ENCODE measurements around the gene VPS13D.

The VPS13D gene, protein sequence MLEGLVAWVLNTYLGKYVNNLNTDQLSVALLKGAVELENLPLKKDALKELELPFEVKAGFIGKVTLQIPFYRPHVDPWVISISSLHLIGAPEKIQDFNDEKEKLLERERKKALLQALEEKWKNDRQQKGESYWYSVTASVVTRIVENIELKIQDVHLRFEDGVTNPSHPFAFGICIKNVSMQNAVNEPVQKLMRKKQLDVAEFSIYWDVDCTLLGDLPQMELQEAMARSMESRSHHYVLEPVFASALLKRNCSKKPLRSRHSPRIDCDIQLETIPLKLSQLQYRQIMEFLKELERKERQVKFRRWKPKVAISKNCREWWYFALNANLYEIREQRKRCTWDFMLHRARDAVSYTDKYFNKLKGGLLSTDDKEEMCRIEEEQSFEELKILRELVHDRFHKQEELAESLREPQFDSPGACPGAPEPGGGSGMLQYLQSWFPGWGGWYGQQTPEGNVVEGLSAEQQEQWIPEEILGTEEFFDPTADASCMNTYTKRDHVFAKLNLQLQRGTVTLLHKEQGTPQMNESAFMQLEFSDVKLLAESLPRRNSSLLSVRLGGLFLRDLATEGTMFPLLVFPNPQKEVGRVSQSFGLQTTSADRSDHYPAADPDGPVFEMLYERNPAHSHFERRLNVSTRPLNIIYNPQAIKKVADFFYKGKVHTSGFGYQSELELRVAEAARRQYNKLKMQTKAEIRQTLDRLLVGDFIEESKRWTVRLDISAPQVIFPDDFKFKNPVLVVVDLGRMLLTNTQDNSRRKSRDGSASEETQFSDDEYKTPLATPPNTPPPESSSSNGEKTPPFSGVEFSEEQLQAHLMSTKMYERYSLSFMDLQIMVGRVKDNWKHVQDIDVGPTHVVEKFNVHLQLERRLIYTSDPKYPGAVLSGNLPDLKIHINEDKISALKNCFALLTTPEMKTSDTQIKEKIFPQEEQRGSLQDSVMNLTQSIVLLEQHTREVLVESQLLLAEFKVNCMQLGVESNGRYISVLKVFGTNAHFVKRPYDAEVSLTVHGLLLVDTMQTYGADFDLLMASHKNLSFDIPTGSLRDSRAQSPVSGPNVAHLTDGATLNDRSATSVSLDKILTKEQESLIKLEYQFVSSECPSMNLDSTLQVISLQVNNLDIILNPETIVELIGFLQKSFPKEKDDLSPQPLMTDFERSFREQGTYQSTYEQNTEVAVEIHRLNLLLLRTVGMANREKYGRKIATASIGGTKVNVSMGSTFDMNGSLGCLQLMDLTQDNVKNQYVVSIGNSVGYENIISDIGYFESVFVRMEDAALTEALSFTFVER (N-terminal part only)

DNA sequence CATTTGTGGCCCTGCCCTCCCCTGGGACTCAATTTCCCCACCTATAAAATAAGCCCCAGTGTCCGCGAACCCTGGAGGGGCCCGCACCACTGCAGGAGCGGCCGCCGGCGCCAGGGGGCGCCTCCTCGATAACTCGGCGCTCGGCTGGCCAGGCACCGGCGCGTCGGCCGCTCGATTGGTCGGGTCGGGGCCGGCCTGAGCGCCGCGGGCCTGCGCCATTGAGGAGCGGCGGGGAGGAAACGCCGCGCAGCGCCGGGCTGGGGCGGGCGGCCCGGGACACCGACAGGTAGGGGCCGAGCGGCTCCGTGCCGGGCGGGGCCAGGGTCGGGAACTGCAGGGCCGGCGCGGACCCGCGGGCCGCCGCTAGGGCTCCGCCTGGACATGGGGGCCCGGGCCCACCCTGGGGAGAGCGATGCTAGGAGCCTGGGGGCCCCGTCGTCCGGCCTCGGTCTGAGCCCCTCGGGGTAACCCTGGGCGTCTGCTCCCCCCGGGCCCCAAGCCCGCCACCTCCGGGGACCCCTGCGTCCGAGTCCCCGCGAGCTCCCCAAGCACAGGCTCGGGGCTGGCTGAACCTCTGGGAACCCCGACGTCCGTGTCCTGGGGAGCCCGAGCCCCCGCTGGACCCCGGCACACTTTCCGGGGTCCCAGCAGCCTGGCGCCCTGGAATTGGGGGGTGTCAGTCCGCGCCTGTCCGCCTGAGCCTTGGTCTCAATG, at the start of gene VPS13D:
Gene VPS13D, plus strand, starts transcription at position 196 of the 714 bp plus-strand sequence. CDS start 4,237 bp downstream, outside the sequence.
- peak within 1 kb of the TSS; percentile 80 for H3K4me2 ChIP-seq (ENCODE audit: low read depth, low read length)
- no peaks in the 10 kb centered on the region for H3F3A ChIP-seq (ENCODE audit: insufficient read depth, low read length)
- H3K9me2 ChIP-seq (replicated peaks; ENCODE audit: insufficient read depth, low read length): no peaks in the 10 kb centered on the region
- no peaks in the 10 kb centered on the region for H3K9me3 ChIP-seq (replicated peaks; ENCODE audit: insufficient read depth, low read length)
- H2AFZ ChIP-seq (ENCODE audit: low read length): peak within 1 kb of the TSS; percentile 80
- 0 out of 2 replicates have a peak, but pooled peaks cover 12% of the 10 kb centered on the region for H3K27me3 ChIP-seq (replicated peaks; ENCODE audit: insufficient read depth, low read length)
- peak; percentile 83 for DNase-seq
- TF ChIP-seq EZH2phosphoT487 (IDR thresholded peaks at IDR 0.05; ENCODE audit: low read length) (no peak), EZH2 (optimal IDR thresholded peaks at IDR 0.05; ENCODE audit: low read depth, low read length) (no peak)
- TF ChIP-seq, protein P1, sequence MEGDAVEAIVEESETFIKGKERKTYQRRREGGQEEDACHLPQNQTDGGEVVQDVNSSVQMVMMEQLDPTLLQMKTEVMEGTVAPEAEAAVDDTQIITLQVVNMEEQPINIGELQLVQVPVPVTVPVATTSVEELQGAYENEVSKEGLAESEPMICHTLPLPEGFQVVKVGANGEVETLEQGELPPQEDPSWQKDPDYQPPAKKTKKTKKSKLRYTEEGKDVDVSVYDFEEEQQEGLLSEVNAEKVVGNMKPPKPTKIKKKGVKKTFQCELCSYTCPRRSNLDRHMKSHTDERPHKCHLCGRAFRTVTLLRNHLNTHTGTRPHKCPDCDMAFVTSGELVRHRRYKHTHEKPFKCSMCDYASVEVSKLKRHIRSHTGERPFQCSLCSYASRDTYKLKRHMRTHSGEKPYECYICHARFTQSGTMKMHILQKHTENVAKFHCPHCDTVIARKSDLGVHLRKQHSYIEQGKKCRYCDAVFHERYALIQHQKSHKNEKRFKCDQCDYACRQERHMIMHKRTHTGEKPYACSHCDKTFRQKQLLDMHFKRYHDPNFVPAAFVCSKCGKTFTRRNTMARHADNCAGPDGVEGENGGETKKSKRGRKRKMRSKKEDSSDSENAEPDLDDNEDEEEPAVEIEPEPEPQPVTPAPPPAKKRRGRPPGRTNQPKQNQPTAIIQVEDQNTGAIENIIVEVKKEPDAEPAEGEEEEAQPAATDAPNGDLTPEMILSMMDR (IDR thresholded peaks at IDR 0.05; ENCODE audit: low read length): peak; percentile 84
- H3K27ac ChIP-seq (ENCODE audit: low read length): no peak within 1 kb of the TSS
- H3K36me3 ChIP-seq (replicated peaks; ENCODE audit: insufficient read depth, low read length): no peaks in the 10 kb centered on the region
- H3K4me3 ChIP-seq (ENCODE audit: low read length): peak within 1 kb of the TSS; percentile 94
- H3K4me1 ChIP-seq (ENCODE audit: low read length): peaks cover 5% of the 10 kb centered on the region
- peak within 1 kb of the TSS; percentile 80 for H3K9ac ChIP-seq (ENCODE audit: low read length)
- H3K79me2 ChIP-seq (ENCODE audit: low read length): peaks cover 16% of the 10 kb centered on the region
- H4K20me1 ChIP-seq (ENCODE audit: insufficient read depth, low read length): no peaks in the 10 kb centered on the region

DNA sequence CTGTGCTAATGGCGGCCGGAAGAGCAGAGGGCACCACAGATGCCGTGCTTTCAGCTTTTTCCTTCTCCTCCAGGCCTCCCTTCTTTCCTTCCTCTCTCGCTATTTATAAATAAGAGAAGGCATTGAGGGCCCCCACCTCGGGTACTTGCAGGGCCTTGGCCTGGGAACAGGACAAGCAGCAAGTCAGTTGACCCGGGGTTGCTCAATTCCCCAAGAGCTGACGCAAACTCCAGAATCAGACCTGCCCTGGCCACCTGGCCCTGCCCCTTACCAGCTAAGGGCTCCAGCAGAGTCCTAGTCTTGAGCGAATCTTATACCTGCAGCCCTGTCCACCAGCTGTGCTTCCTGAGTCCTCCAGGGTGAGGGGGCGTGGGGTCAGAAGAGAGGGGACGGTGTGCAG, 49.5 kb upstream of the VPS13D start:
- Histone ChIP-seq H4K20me1 (ENCODE audit: insufficient read depth, low read length) (no peaks in the 10 kb centered on the region), H3K9me2 (replicated peaks; ENCODE audit: insufficient read depth, low read length) (no peaks in the 10 kb centered on the region), H3K36me3 (replicated peaks; ENCODE audit: insufficient read depth, low read length) (no peaks in the 10 kb centered on the region), H3K27me3 (replicated peaks; ENCODE audit: insufficient read depth, low read length) (no peaks in the 10 kb centered on the region), H3K27ac (ENCODE audit: low read length) (no peak overlapping the region), H2AFZ (ENCODE audit: low read length) (no peak overlapping the region), H3F3A (ENCODE audit: insufficient read depth, low read length) (no peaks in the 10 kb centered on the region), H3K79me2 (ENCODE audit: low read length) (no peaks in the 10 kb centered on the region), H3K4me3 (ENCODE audit: low read length) (no peak overlapping the region), H3K9ac (ENCODE audit: low read length) (no peak overlapping the region), H3K4me2 (ENCODE audit: low read depth, low read length) (no peak overlapping the region), H3K9me3 (replicated peaks; ENCODE audit: insufficient read depth, low read length) (no peaks in the 10 kb centered on the region), H3K4me1 (ENCODE audit: low read length) (no peaks in the 10 kb centered on the region)
- TF ChIP-seq, protein P1 (IDR thresholded peaks at IDR 0.05; ENCODE audit: low read length): no peak
- TF ChIP-seq EZH2phosphoT487 (IDR thresholded peaks at IDR 0.05; ENCODE audit: low read length) (no peak), EZH2 (optimal IDR thresholded peaks at IDR 0.05; ENCODE audit: low read depth, low read length) (no peak)
- DNase-seq: no peak

DNA sequence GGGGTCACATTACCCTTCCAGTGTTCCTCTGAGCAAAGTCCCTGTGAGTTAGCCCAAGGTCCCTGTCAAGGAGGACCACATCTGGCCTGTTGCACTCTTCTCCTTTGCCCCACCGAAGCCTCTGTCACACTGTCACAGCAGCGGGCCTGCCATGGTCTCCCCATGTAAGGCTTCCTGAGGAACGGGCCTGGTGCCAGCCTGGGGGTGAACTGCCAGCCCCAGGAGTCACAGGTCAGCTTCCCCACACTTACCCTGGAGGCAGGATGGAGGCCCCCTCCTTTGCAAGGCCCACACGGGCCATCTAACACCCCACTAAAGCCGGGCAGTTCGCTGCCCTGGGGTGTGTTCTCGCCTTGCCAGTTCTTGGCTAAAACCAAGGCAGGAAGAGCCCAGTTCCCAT, 48.9 kb upstream of the VPS13D start:
- Histone ChIP-seq H3K9me3 (replicated peaks; ENCODE audit: insufficient read depth, low read length) (no peaks in the 10 kb centered on the region), H2AFZ (ENCODE audit: low read length) (no peak overlapping the region), H3K9ac (ENCODE audit: low read length) (no peak overlapping the region), H3K36me3 (replicated peaks; ENCODE audit: insufficient read depth, low read length) (no peaks in the 10 kb centered on the region), H3K4me3 (ENCODE audit: low read length) (no peak overlapping the region), H3K79me2 (ENCODE audit: low read length) (0 out of 2 replicates have a peak, but pooled peaks cover 3% of the 10 kb centered on the region), H3K27ac (ENCODE audit: low read length) (no peak overlapping the region), H4K20me1 (ENCODE audit: insufficient read depth, low read length) (no peaks in the 10 kb centered on the region), H3K4me1 (ENCODE audit: low read length) (no peaks in the 10 kb centered on the region), H3K4me2 (ENCODE audit: low read depth, low read length) (no peak overlapping the region), H3K27me3 (replicated peaks; ENCODE audit: insufficient read depth, low read length) (no peaks in the 10 kb centered on the region), H3F3A (ENCODE audit: insufficient read depth, low read length) (no peaks in the 10 kb centered on the region), H3K9me2 (replicated peaks; ENCODE audit: insufficient read depth, low read length) (no peaks in the 10 kb centered on the region)
- TF ChIP-seq EZH2phosphoT487 (IDR thresholded peaks at IDR 0.05; ENCODE audit: low read length) (no peak), EZH2 (optimal IDR thresholded peaks at IDR 0.05; ENCODE audit: low read depth, low read length) (no peak)
- TF ChIP-seq, protein P1 (IDR thresholded peaks at IDR 0.05; ENCODE audit: low read length): no peak
- DNase-seq: no peak
